HG03432 (cell line): ENCODE results near the gene PLCB3.

Experiments
- ATAC-seq: cut with Tn5 transposase; IDR thresholded peaks from one replicate; pipeline ENCODE4 v1.9.1; 2021; ENCODE audit warnings: mild to moderate bottlenecking, moderate library complexity; ENCODE audit not compliant: unreplicated experiment

PLCB3 gene

DNA sequence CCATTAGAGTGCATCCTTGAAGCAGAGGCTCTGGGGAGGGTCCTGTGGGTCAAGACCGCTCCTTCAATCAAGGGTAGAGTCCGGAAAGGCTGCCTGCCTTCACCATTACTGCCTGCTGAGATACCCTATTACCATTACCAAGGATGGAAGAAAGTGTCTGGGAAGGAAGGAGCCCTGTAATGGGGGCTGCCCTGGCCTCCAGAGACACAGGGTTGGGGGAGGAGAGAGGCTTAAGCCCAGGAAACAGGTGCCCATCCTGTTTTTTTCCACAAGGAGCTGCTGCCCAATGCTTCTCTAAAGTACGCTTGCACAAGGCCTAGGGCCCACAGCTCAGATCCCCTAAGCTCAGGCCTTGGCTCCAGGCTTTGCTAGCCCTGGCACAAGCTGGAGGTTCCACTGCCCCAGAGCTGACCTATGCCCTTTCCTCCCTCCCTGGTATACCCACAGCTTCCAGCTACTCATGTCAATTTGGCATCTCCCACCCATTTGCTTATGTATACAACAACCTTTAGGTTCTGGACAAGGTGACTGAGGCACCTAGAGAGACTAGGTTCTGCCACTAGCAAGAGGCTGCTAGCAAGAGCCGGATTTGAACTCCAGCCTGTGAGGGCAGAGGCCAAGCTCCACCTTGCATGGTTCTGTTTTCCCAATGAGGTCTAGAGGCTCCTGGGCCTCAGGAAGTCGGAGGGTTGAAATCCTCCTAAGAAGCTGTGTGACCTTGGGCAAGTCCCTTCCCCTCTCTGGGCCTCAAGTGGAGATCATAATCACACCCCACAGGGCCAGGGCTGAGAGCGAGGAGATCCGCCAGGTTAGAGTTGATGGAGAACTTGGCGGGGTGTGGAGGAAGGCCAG is 1.5 kb upstream of the PLCB3 start:
- no peak for ATAC-seq

DNA sequence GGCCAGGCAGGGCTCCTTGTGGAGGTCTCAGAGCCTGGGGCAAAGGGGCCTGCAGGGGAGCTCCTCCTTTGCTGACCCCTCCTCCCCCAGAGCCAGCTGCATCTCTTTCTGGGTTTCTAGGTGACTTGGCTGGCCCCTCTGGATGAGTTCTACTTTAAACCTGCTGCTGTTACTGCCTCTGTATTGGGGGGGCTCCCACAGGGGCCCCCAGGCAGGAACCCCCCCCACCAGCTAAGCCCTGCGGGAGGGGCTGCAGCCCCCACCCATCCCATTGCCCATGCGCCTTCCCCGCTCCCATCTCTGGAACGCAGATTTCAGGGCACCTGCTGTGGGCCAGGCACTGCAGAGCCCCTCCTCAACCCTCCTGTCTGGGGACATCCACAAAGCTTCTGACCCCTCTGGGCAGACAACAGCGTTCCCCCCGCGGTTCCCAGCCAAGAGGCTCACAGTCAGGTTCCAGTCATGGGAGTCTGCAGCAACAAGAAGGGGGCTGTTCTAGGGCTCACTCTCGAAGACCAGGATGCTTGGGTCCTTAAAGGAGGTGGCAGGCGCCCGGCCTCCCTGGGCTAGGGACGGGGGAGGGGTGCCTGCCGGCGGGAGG is 815 bp upstream of the PLCB3 start:
- no peak for ATAC-seq

- no peak for ATAC-seq
Measured at GRCh38 chr11:64251753-64252002, 348 bp downstream of the PLCB3 start.

- no peak for ATAC-seq
Measured at GRCh38 chr11:64252003-64252872, 908 bp downstream of the PLCB3 start.

DNA sequence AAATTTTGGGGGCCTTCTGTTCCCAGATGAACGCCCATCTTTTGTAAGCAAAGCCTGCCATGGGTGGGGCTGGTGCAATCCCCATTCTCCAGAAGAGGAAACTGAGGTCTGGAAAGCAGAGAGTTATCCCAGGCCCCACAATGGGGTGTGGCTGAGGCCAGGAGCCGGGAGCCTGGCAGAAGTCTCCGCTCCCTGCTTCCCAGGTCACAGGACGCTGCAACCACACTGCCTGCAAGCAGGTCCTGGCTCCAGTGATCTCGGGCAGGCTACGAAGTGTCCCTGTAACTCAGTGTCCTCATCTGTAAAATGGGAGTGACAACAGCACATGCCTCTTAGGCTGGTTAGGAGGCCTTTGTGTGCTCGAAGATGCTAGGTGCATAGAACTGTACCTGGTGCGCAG is 1.7 kb downstream of the PLCB3 start:
- no peak for ATAC-seq

DNA sequence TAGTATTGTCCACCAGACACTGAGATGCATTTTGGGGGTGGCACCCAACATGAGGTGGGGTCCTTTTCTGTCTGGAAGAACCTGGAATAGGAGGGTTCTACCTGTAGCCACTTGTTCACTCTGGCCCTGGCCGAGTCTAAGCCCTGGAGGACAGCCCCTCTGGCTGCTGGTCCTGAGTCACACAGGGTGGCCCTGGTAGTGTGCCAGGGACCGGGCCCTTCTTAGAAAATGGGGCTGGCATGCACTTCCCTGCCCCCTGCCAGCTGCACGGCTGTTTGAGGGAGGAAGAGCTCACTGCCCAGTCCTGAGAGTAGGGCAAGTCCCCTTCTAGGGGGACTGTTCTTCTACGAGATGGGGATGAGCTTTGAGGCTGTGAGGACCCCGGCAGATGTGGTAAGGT is 2.2 kb downstream of the PLCB3 start:
- ATAC-seq, result no peak

- ATAC-seq, result no peak
Measured at GRCh38 chr11:64254326-64254725, 3.0 kb downstream of the PLCB3 start.

GRCh38 chr11:64255135-64256128 is 4.1 kb downstream of the PLCB3 start:
- no peak for ATAC-seq

- ATAC-seq, result no peak
Measured at GRCh38 chr11:64256300-64256699, 5.0 kb downstream of the PLCB3 start.

- ATAC-seq, result no peak
Measured at GRCh38 chr11:64258356-64258755, 7.0 kb downstream of the PLCB3 start.

DNA sequence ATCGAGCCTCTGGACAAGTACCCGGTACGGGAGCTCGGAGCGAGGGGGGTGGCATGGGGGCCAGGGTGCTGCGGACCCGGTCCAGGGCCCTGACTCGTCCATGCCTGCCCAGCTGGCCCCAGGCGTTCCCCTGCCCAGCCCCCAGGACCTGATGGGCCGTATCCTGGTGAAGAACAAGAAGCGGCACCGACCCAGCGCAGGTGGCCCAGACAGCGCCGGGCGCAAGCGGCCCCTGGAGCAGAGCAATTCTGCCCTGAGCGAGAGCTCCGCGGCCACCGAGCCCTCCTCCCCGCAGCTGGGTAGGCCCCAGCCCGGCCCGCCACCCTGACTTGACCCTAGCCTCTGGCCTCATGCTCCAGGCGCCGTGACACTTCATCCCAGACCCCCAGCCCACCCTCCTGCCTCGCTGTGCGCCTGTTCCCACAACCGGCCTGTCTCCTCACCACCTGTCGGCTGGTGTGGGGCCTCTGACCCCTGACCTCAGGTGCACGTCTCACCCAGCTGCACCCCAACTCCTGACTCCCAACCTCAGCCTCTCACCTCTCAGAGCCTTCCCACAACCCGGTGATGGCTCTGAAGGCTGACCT is 7.7 kb downstream of the PLCB3 start:
- ATAC-seq, result no peak

DNA sequence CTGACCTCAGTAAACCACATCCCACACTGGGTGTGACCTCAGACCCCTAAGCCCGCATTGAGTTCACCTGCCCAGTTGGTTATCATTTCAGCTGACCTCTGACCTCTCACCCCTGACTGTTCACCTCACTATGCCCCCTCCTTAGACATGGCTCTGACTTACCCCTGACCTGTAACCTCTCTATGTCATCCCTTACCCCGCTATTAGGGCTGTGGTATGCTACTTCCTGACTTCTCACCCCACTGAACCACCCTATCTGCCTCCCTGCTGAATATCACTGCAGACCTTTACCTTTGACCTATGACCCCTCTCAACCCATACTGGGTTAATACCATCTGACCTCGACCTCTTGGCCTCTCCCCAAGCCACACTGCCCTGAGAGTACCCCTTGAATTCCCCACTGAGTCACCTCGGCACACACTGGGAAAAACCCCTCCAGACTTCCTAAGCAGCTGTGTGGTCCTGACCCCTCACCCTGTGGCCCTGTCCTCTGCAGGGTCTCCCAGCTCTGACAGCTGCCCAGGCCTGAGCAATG is 8.3 kb downstream of the PLCB3 start:
- no peak for ATAC-seq

DNA sequence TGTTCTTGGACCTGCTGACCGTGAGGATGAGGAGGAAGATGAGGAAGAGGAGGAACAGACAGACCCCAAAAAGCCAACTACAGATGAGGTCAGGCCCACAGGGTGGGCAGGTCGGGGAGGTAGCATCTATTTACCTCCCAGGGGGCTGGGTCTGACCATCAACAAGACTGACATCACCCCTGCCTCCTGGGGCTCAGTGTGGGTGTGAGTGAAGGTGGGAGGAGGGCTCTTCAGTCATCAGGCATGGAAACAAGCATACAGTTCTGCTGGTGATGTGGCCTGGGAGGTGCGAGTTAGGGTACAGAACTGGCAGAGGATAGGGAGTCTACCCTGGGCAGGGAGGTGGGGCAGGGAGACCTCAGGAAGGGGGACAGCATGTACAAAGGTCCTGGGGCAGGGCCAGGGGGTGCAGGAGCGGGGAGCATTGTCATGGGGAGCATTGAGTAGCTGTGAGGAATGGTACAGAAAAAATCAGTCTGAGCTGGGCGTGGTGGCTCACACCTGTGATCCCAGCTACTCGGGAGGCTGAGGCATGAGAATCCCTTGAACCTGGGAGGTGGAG is 8.9 kb downstream of the PLCB3 start:
- ATAC-seq, result no peak

DNA sequence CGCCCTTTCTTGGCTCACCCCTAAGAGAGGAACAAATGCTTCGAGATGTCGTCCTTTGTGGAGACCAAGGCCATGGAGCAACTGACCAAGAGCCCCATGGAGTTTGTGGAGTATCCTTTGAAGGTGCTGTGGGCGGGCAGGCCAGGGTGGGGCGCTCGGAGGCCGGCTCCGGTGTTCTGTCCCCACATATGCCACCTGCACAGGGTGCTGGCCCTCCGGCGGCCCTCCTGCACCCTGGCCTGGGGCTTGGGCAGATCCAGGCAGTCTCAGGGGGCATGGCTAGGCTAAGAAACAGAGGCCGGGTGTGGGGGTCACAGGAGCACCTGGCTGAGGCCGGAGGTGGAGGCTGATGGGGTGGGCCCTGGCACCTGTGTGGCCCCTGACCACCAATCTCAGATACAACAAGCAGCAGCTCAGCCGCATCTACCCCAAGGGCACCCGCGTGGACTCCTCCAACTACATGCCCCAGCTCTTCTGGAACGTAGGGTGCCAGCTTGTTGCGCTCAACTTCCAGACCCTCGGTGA is 10.3 kb downstream of the PLCB3 start:
- ATAC-seq, result no peak

DNA sequence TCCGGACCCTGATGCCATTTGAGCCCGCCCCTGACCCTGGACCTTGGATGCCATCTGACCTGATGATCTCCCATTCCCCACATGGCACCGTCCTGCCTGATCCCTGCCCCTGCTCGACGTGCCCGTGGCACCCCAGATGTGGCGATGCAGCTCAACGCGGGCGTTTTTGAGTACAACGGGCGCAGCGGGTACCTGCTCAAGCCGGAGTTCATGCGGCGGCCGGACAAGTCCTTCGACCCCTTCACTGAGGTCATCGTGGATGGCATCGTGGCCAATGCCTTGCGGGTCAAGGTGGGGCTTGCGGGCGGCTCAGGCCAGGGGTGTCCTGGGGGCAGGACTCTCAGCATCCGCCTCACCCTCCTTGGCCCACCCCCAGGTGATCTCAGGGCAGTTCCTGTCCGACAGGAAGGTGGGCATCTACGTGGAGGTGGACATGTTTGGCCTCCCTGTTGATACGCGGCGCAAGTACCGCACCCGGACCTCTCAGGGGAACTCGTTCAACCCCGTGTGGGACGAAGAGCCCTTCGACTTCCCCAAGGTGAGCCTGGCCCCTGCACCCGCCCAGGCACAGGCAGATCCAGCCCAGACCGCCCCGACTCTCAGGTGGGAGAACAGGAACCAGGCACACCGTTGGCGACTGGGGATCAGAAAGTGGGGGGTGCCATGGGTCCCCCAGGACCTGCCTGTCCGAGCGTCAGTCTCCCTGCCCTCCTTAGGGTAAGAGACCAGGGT is 11.1 kb downstream of the PLCB3 start:
- ATAC-seq, result no peak

DNA sequence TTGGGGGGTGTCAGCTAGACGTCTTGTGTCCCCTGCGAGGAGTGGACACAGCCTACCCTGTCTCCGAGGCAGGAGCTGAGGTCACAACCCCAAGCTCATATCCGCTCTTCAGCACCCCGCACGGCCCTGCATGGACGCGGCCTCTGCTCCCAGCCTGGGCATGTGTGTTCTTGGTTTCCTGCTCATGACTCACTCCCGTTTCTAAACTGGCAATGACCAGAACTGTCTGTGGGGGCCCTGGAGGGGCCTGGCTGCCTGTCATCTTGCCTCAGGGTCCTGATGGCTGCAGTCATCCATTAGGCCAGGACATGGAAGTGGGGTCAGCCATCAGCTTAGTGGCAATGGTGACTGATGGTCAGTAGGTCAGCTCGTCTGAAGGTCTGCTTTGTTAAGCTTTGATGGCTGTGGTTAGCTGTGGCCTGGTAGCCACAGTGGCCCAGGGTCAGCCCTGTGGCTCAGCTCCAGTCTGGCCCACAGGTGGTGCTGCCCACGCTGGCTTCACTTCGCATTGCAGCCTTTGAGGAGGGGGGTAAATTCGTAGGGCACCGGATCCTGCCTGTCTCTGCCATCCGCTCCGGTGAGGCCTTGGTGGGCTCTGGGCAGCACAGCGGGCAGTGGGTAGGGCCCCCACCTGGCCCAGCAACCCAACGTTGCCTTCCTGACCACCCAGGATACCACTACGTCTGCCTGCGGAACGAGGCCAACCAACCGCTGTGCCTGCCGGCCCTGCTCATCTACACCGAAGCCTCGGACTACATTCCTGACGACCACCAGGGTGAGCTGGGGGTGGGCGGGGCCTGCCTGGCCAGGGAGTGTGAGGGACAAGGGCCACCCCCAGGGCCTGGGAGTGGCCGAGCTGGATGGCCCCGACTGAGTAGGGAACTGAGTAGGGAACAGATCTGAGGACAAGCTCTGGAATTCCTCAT is 12.0 kb downstream of the PLCB3 start:
- no peak for ATAC-seq

DNA sequence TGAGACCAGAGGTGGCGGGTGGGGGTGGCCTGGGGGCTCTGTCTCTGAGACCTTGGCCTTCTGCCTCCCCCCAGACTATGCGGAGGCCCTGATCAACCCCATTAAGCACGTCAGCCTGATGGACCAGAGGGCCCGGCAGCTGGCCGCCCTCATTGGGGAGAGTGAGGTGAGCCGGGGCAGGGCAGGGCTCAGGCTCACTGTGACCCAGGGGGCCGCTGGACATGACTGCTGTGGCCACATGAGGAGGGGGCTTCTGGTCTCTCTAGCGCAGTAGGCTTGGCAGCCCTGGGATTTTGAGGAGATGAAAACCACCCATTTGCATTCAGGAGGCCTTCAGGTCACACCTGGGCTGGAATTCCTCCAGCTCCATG is 12.6 kb downstream of the PLCB3 start:
- no peak for ATAC-seq

DNA sequence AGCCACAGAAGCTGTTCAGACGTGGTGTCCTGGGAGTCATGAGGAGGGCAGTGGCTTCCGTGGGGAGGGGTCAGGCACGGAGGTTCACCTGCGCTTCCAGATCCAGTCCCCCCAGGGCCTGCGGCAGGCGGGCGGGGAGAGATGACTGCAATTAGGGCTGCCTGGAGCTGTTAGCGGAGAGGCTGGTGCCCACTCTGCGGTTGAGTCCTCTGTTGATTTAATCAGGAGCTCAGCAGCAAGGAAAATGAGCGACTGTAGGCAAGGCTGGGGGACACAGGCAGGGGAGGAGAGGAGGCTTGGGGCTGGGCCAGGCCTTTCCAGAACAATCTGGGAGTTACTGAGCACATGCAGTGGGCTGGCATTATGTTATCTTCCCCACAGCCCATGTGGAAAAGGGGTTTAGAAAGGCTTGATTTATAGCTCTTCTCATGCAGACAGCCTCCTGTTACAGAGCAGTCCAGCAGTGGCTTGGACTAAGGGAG is 13.1 kb downstream of the PLCB3 start:
- no peak for ATAC-seq
